SKM-1 treated with dmso at 0.1 percent for 144 hours (cell line): ENCODE measurements around the gene TXNRD2.
A peak's percentile ranks its signal among the peaks of the same experiment; 100 is the strongest.
"Not testable (repeated sequence)": the region's sequence is repeated elsewhere in the genome, so short reads cannot be mapped to it uniquely, and the experiment has no call there.

Experiments used
- DNase-seq: peaks from one replicate; lab custom pipeline; 2025; ENCODE audit not compliant: unreplicated experiment; lab: John Stamatoyannopoulos, UW

Gene TXNRD2

DNA sequence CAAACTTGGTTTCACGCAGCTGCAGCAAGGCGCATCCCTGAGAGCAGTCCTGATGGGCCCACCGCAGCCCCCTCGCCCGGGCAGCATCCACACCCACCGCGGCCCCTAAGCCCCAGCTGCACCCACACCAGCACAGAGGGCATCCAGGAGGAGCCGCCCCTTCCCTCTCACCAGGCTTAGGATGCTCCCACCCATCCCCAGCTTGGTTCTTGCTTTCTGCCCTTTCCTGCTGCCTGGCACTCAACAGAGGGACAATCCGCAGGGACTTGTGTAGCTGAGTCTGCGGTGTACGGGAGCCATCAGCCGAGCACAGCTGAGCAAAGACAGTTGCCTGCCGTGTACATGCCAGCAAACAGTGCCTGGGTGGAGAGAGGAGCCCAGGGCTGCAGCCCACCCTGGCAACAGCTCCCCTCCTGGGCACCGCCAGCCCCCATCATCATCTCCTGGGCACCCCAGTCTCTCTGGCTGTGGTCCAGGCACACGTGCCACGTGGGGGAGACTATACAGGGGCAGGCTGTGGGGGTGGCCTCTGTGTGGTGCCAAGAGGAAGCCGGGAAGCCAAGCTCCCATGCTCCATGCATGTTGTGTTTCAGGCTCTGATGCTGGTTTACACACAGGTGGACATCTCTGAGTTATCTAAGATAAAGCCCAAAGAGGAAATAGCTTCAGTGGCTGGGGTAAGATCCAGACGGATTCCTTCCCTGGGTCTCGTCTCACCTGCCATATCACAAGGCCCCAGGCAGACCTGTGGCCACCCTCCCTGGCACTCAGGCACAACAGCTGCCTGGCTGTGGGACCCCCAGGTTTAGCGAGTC is 50.9 kb downstream of the TXNRD2 start:
- DNase-seq, result no peak

DNA sequence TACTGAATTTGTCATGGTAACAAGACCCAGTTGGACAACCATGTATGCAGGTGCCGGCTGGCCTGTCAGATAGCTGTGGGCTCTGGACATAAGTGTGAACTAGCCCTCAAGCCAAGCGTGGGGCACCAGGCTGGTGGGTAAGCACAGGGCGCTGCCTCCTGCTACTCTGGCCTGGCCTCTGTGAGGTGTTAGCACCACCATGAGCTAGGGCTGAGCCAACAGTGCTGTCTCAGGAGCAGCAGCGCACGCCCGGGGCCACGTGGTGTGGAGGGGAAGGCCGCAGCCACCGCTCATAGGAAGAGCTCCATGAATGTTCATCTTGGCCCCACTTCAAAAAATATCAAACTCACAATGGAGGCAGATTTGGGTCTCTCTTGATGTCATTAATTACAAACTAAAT is 51.7 kb downstream of the TXNRD2 start:
- DNase-seq, result no peak

DNA sequence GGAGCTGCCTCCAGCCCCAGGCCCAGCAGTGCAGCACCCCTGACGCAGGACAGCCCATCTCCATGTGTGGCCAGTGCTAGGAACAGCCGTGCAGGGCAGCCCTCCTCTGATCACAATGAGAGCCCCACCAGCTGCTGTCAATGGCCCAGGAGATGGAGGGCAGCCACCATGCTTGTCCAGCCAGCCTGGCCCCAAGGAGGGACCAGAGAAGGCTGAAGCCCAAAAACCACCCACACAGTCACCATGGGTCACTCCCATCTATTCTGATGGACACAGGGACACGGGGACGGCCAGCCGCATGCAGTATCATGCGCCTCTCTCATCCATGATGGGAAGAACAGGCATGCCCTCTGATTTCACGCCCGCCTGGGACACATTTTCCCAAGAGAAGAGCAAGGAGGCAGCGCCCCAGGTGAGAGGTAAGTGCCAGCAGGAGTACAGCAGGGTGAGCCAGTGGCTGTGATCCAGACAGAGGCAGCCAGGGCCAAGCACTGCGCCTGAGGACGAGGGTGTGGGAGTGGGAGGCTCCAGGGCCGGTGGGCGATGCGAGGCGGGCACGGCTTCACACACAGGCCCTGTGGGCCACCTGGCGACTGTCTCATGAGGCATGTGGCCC is 53.4 kb downstream of the TXNRD2 start:
- DNase-seq, result no peak

DNA sequence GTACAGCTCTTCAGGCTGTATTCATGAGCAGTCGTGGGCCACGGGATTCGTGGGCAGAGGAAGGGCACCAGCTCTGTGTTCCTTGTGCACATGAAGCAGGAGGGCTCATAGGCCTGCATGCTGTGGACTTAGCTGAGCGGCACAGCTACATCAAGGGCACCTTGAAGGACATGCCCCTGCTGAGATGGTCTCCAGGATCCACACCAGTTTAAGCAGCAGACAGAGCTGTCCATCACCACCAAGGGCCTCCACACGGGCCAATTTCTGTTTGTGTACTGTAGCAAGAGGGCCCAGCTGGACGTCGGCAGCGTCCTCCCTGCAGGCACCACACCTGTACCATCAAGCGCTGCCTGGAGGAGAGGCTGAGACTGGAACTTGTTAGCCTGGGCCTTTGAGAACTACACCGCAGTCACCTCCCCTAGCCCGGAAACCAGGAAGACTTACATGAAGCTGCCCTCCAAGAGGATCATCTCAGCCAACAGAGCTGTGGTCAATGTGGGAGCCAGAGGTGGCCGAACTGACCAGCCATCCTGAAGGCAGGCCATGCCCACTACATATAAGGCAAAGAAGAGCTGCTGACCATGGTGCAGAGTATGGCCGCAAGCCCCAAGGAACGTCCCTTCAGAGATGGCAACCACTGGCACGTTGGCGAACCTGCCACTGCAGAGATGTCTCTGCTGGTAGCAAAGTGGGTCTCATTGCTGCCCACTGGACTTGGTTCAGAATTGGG is 54.2 kb downstream of the TXNRD2 start:
- no peak for DNase-seq

DNA sequence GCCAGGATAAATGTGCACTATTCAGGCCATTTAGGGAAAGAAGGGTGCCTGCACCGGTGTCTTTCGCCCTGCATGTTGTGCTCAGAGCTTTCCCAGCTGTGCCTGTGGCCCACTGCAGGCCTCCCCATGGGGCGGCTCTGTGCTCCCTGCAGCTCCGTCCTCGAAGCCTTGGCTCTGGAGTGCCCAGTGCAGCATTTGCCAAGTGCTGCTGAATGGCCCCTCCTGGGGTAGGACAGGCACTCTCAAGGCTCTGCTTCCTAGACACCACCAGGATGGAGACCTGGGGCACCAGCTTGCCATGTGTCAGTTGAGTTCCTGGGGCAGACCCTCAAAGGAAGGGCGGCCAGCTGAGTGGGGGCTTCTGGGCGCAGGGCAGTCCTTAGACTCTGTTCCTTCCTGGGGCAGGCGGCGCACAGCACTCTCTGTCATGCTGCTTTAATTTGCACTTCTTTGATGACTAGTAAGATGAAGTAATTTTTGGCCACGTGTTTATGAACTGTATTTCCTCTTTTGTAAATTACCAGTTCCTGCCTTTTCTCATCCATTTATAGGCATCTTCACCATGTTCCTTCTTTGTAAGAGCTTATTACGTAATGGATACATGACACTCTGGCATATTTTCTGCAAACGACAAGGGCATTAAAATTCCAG is 54.9 kb downstream of the TXNRD2 start:
- DNase-seq, result peak; percentile 98

DNA sequence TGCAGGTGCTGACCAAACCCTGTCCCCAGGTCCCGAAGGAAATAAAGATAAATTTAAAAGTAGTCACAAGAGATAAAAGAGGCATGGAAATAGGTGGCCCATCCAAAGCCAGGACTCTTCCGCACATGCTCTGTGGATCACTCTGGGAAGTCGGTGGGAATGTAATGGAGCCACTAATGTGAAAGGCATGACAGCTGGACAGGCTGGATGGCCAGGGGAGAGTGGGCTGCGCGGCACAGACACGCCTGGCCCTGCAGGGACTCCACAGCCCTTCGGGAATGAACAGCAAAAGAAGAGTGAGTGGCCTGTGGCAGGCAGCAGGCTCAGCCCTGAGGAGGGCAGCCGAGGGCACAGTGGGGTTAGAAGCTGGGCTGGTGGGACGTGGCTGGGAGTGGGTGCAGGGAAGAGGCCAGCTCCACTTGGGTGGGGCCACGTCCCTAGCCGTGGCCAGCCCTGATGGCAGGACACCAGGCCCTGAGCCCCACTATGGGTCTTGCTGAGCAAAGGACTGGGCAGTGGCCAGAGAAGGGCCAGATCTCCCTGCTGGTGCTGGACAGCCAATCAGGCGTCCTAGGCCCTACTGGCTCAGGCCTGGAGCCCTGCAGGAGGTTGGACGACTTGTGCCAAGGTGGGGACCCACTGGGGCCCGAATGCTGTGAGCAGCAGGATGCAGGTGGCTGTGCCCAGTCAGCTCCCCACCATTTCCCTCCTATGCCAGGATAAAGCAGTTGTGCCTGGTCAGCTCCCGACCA is 55.6 kb downstream of the TXNRD2 start:
- no peak for DNase-seq

DNA sequence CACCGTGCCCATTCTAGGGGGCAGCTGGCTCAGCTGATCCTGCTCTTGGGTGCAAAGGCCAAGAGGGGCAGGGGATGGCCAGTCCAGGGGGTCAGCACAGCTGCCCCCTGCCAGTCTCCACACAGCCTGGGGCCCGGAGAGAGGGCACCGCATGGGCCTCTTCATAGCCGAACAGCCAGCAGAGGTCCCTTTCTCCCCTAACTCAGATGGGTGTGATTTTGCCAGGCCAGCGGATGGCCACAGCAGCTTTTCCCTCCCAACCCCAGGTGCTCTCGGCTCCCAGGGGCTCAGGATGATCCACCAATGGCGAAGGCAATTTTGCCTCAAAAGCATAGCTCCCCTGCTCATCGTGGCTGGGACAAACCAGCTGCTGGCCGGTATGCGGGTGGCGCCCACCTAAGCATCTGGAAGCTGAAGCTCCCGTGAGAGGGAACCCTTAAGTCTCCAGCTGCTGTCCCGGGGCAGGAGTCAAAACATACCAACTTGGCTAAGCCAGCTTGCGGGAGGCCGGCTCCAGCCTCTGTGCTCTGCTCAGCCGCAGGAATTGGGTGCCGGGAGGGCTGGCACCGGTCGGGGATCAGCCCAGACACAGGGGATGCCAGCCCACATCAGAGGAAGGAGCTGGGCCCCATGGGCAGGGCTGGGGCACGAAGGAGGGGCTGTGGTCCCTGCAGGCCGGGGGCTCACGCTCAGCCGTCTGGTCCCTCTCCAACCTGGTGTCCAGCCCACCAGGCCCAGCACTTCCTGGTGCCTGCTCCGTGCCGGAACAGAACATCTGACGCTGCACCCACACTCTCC is 56.5 kb downstream of the TXNRD2 start:
- DNase-seq, result no peak

DNA sequence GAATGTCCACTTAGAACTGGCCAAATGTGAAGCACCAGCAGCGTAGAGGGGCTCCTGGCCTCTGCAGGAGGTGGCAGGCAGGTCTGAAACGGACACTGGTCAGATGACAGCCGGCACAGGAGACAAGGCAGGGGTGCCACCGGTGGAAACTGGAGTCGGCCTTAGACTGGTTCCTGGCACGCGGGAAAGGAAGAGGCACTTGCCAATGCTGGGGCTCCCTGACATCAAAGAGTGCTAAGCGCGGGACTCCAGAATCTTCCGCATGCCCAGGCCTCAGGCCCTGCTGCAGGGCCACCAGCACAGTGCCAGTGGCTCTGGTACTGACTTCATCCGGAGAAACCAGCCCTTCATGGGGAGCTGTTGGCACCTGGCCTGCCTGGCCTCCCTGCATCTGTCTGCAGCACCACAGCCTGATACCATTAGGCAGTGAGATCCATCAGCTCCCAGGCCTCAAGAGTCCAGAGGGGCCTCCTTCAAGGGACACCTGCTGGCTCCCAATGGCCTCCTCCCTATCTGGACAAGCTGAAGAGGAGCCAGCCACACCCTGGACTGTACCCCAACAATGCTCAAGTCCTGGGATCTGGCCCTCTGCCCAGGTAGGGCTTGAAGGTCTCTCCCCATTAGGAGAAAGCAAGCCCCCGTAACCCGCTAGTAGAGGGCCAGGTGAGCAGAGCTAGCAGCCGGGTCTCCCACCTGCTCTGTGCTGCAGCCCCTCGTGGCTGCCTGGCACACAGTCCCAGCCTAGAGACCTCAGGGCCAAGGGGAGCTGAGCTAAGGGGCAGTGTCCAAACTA is 57.3 kb downstream of the TXNRD2 start:
- DNase-seq, result no peak

DNA sequence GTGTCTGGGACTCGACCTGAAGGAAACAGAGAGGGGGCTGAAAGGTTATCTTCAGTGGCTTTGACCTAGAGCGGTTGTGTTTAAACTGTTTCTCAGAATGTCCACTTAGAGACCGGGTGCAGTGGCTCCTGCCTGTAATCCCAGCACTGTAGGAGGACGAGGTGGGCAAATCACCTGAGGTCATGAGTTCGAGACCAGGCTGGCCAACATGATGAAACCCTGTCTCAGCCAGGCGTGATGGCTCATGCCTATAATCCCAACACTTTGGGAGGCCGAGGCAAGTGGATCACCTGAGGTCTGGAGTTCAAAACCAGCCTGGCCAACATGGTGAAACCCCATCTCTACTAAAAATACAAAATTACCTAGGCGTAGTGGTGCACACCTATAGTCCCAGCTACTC is 58.2 kb downstream of the TXNRD2 start:
- not testable (repeated sequence) for DNase-seq

DNA sequence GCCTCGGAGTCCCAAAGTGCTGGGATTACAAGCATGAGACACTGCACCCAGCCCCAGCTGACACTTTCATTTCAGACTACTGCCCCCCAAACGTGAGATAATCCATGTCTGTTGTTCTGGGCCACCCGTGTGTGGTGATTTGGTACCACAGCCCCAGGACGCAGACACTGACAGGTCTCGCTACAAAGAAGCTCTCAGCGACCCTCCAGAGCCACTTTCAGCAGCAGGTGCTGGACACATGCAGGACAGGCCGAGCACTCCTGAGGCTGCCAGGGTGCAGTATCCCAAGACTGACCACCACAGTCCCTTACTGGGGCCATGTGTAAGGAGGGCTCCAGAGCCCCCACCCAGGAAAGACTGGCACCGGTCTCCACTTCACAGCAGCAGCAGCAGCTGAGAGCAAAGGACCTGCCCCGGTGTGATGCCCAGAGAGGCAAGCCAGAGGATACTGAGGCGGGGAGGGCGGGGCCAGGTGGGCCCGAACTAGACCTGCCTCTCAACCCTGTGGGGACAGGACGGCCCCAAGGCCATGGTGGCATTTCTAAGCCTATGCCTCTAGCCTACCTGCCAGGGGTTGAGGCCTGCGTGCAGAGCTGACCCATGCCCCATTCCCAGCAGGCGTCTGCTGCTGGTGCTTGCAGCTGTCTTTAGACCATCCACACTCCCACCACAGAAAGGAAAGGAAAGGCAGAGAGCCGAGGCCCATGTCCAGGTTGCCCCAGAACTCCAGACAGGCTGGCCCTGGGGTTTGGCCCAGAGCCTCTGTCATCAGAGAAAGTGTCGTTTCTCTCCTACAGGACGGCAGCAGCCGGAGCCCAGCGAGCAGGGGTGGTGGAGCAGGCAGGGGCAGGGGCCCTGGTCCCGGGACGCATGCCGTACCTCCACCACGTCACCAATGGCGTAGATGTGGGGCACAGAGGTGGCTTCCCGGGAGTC is 58.9 kb downstream of the TXNRD2 start:
- DNase-seq, result no peak

DNA sequence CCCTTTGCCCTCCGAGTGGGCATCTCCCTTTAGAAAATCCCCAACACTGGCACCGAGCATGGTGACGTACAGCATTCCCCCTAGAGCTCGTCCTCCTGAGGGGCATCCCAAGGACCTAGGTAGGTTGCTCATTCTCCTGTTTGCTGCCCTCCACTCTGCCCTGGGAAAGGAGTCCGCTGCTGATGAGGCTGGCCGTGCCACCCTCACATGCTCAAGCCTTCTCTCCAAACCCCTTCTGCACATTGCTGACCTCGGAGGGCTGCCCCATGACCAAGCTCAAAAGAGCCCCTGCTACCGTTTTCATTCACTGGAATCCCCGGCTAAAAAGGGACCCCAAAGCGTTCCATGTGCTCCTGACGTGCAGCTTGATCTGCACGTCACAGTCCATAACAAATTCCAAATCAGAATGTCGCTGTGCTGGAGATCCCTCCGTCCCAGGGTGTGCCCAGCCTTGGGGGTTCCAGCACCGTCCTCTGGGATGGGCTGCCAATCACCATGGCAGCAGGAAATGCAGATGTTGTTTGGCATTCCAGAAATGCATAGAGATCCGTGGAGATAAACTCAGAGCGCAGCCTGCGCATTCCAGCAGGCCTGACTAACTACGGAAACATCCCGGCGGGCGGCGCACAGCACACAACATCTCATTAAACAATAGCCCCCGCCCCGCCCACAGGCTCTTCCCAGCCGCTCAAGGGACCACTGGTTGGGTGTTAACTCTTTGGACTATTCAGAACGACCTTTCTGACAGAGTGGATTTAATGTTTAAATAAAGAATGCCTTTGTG is 60.6 kb downstream of the TXNRD2 start:
- no peak for DNase-seq

DNA sequence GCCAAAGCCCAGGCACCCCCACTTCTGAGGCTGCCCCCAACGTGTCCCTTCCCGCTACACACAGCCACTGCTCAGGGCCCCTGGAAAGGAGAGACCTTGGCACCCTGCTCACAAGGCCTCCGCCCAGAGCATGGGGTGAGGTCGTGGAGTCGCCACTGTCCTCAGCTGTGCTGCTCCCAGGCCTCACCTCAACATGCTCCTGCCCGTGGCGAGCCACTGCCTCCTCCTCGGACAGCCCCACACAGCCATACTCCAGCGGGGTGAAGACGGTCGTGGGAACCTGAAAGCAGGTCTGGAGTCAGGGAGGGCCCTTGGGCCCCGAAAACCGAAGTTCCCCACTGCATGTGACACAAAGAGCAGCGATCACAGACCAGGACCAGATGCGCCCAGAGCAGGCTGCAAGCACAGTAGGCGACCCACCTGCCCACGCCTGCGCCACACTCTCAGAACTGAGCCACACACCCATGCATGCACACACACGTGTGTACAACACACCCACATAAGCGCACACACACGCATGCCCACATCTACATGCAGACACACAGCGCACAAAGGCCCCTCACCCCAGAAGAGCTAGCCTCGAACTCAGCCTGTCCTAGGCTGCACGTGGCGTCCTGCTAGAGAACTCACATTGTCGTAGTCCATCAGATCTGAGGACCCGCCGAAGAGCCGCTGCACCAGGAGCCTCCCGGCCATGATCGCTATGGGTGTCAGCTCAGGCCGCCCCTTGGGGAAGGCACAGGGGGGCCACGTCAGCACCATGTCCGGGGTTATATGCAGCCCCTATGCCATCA is 61.4 kb downstream of the TXNRD2 start:
- no peak for DNase-seq

DNA sequence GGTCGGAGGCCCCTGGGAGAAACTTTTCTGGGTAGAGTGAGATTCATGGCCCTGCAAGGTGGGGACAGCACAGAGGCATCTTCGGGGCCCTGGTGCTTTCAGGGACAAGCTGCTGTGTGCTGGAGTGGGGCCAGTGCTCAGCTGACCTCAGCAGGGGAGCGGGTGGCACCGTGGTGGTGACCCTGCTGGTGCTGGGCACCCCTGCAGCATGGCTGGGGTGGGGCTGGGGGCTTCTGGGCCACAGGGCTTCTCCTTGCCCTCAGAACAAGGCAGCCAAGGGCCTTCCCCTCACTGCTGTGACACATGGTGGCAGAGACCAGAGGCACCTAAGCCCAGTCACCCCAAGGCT is 62.0 kb downstream of the TXNRD2 start:
- no peak for DNase-seq

DNA sequence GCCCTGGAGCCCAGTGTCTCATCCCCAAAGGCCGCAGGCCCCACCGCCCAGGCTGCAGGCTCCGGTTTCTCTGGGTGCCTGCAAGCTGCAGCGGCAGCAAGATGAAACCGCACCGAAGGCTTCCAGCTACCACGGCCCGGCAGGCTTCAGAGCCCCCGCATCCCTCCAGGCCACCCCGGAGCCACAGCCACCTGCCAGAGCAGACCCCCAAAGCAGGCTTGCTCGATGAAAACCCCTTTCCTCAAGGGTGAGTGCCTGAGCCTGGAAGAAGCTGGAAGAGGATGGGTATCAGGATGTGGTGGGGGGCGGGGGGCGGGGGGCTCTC is 62.4 kb downstream of the TXNRD2 start:
- no peak for DNase-seq

DNA sequence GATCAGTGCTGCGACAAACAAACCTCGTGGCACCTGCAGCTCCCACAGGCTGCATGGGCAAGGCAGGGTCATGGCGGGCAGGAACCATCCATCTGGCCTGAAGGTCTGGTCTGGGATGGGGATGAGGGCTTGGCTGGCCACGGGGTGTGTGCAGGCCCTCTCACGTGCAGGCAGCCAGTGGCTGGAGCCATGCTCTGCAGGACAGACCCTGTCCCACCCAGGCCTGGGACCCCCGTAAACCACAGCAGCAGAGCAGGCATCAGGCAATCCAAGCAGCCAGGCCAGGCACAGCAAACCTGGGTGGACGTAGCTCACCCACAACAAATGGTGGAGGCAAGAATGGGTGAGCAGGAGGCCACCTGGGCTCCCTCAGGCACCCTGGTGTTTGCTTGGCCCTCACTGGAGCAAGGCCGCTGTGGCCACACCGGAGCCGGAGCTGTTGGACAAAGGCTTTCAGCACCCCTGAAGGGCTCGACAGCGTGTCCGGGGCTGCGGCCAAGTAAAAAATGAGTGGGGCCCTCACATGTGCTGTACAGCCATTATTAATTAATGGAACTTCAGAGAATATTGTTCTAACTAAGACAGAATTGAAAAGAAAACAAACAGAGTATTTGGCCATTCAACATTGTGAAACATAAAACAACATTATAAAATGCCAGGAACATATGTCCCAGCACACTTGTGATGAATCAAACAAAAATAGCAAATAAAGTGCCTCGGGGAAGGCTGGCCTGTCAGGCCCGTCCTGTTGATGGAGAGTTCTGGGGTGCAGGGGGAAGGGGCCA is 63.0 kb downstream of the TXNRD2 start:
- no peak for DNase-seq
